HepG2 (cell line): ENCODE measurements around the gene DIPK1B. TPM values are rescaled to one million over a fixed set of nuclear protein-coding genes. Genes with fewer than 3 reads are reported as not detected.

Experiments
- AHR ChIP-seq: IDR thresholded peaks from 2 replicates; pipeline ENCODE4 v1.6.1; 2018; ENCODE audit warnings: missing genetic modification reagents, missing compliant biosample characterization
- CENPBD1 ChIP-seq: sonication (generic); formaldehyde crosslinking; IDR thresholded peaks from 2 replicates; pipeline ENCODE4 v1.8.0; 2022; ENCODE audit warnings: missing genetic modification reagents, low read depth, mild to moderate bottlenecking, borderline replicate concordance
- DNMT3B ChIP-seq: conservative IDR thresholded peaks from 2 replicates; pipeline ENCODE4 v1.6.1; 2016; ENCODE audit warnings: missing biosample characterization, control low read depth
- GATA4 ChIP-seq: sonication (generic); IDR thresholded peaks from 2 replicates; pipeline ENCODE4 v1.6.1; 2016; ENCODE audit warnings: antibody characterized with exemption, low read depth, borderline replicate concordance
- GLMP ChIP-seq: sonication (generic); formaldehyde crosslinking; IDR thresholded peaks from 2 replicates; pipeline ENCODE4 v1.9.0; 2021; ENCODE audit warnings: missing genetic modification reagents, mild to moderate bottlenecking, borderline replicate concordance
- GTF2F1 ChIP-seq: fragments of 150-350 bp; IDR thresholded peaks from 2 replicates; pipeline ENCODE4 v1.6.1; 2014; ENCODE audit warnings: low read length
- HNF4G ChIP-seq, 2 experiments: sonication (generic) in 1 of 2; formaldehyde crosslinking in 1 of 2; IDR thresholded peaks; 2 replicates each; pipeline versions ENCODE4 v1.4.0 to v1.6.1; 2011 to 2020; ENCODE audit warnings: borderline replicate concordance in 2 of 2, low read depth in 2 of 2, mild to moderate bottlenecking in 2 of 2, low read length in 1 of 2, missing genetic modification reagents in 1 of 2, moderate library complexity in 1 of 2
- JDP2 ChIP-seq: sonication (generic); formaldehyde crosslinking; IDR thresholded peaks from 2 replicates; pipeline ENCODE4 v1.8.1; 2022; ENCODE audit warnings: missing genetic modification reagents, borderline replicate concordance
- KAT2B ChIP-seq: fragments of 150-350 bp; IDR thresholded peaks from 2 replicates; pipeline ENCODE4 v1.6.1; 2014; ENCODE audit warnings: low read depth, low read length, borderline replicate concordance
- KDM5A ChIP-seq: fragments of 200-600 bp; sonication (generic); IDR thresholded peaks from 2 replicates; pipeline ENCODE4 v1.7.0; 2018; ENCODE audit warnings: antibody characterized with exemption, mild to moderate bottlenecking, low read length, borderline replicate concordance
- KLF13 ChIP-seq: sonication (generic); formaldehyde crosslinking; IDR thresholded peaks from 2 replicates; pipeline ENCODE4 v1.4.0; 2020; ENCODE audit warnings: mild to moderate bottlenecking, missing genetic modification reagents
- MAFG ChIP-seq: sonication (generic); formaldehyde crosslinking; IDR thresholded peaks from 2 replicates; pipeline ENCODE4 v1.5.1; 2020; ENCODE audit warnings: mild to moderate bottlenecking, missing genetic modification reagents
- MTF2 ChIP-seq: sonication (generic); formaldehyde crosslinking; IDR thresholded peaks from 2 replicates; pipeline ENCODE4 v1.5.0; 2020; ENCODE audit warnings: missing genetic modification reagents, borderline replicate concordance
- RAD51 ChIP-seq: fragments of 450-650 bp; IDR thresholded peaks from 2 replicates; pipeline ENCODE4 v1.6.1; 2016; ENCODE audit warnings: borderline replicate concordance
- REL ChIP-seq: sonication (generic); formaldehyde crosslinking; conservative IDR thresholded peaks from 2 replicates; pipeline ENCODE4 v1.8.0; 2022; ENCODE audit warnings: mild to moderate bottlenecking, missing genetic modification reagents, moderate library complexity
- SAP130 ChIP-seq: IDR thresholded peaks from 2 replicates; pipeline ENCODE4 v1.6.1; 2016; ENCODE audit warnings: low read depth
- SP2 ChIP-seq: sonication (generic); formaldehyde crosslinking; IDR thresholded peaks from 2 replicates; pipeline ENCODE4 v1.5.1; 2020; ENCODE audit warnings: mild to moderate bottlenecking, missing genetic modification reagents
- SRSF4 ChIP-seq: fragments of 200-400 bp; formaldehyde crosslinking; IDR thresholded peaks from one replicate; pipeline ENCODE4 v1.6.1; 2018; ENCODE audit warnings: mild to moderate bottlenecking, low read depth, low read length, moderate library complexity; ENCODE audit not compliant: poor library complexity, severe bottlenecking
- STAT5B ChIP-seq: sonication (generic); formaldehyde crosslinking; IDR thresholded peaks from 2 replicates; pipeline ENCODE4 v1.4.0; 2020; ENCODE audit warnings: missing genetic modification reagents
- THRA ChIP-seq: sonication (generic); formaldehyde crosslinking; IDR thresholded peaks from 2 replicates; pipeline ENCODE4 v1.4.0; 2020; ENCODE audit warnings: missing genetic modification reagents, borderline replicate concordance
- YEATS4 ChIP-seq: sonication (generic); formaldehyde crosslinking; IDR thresholded peaks from 2 replicates; pipeline ENCODE4 v1.4.0; 2020; ENCODE audit warnings: missing genetic modification reagents, borderline replicate concordance
- ZFP1 ChIP-seq: IDR thresholded peaks from 2 replicates; pipeline ENCODE4 v1.6.1; 2016
- ZNF234 ChIP-seq: sonication (generic); formaldehyde crosslinking; conservative IDR thresholded peaks from 2 replicates; pipeline ENCODE4 v1.5.1; 2020; ENCODE audit warnings: mild to moderate bottlenecking, missing genetic modification reagents
- ZNF414 ChIP-seq: sonication (generic); formaldehyde crosslinking; IDR thresholded peaks from 2 replicates; pipeline ENCODE4 v1.5.0; 2020; ENCODE audit warnings: missing genetic modification reagents
- ZNF570 ChIP-seq: sonication (generic); formaldehyde crosslinking; IDR thresholded peaks from 2 replicates; pipeline ENCODE4 v1.4.0; 2020; ENCODE audit warnings: mild to moderate bottlenecking, missing genetic modification reagents, borderline replicate concordance
- ZNF598 ChIP-seq: sonication (generic); formaldehyde crosslinking; IDR thresholded peaks from 2 replicates; pipeline ENCODE4 v1.5.1; 2020; ENCODE audit warnings: mild to moderate bottlenecking, missing genetic modification reagents, borderline replicate concordance
- ZNF749 ChIP-seq: sonication (generic); formaldehyde crosslinking; IDR thresholded peaks from 2 replicates; pipeline ENCODE4 v1.8.0; 2022; ENCODE audit warnings: mild to moderate bottlenecking, missing genetic modification reagents, moderate library complexity, borderline replicate concordance
- polyA plus RNA-seq, 8 experiments: library from polyadenylated mRNA; depleted of rRNA in 3 of 8; stranded (reverse) in 7 of 8; unstranded in 1 of 8; fragments of >200 nt; fragmentation: Illumina TruSeq in 4 of 8; extraction: Trizol in 4 of 8; gene quantifications; 2 replicates each; pipeline versions ENCODE4 v1.2.1 to v1.2.3, GENCODE V29; 2011 to 2016; ENCODE audit warnings: low read depth in 4 of 8, missing spikeins in 1 of 8, mixed read lengths in 1 of 8; ENCODE audit not compliant: insufficient read depth in 1 of 8
- total RNA-seq, 5 experiments: library from RNA; depleted of rRNA; stranded (reverse); fragments of >200 nt; fragmentation: Illumina TruSeq; extraction: Trizol; gene quantifications; 2 replicates each; pipeline ENCODE4 v1.2.3, GENCODE V29; 2016; ENCODE audit warnings: low read depth in 1 of 5

DIPK1B gene
- total and polyA plus RNA-seq, 2 of the 13 experiments (the other 11 are each of a cell fraction or from before 2014, with no cell fraction given) = 0.18 to 3.9 TPM

- no peak for TF ChIP-seq GLMP (CRISPR knock-in tag)
- TF ChIP-seq YEATS4 = peak; percentile 42; the same call in 1 of the 2 replicates
- TF ChIP-seq SRSF4 = no peak
- TF ChIP-seq MAFG (CRISPR knock-in tag) = no peak
- TF ChIP-seq AHR (CRISPR knock-in tag) = no peak
- TF ChIP-seq JDP2 = no peak
- TF ChIP-seq STAT5B (CRISPR knock-in tag) = no peak
- TF ChIP-seq ZNF570 = no peak
- no peak for TF ChIP-seq ZNF749 (CRISPR knock-in tag)
- TF ChIP-seq ZNF414 (CRISPR knock-in tag) = 0 out of 2 replicates have a peak, but pooled peaks have one; percentile 49
- TF ChIP-seq SAP130 (CRISPR knock-in tag) = peak; percentile 72
- no peak for TF ChIP-seq GATA4
- peak; percentile 51; the same call in 1 of the 2 replicates for TF ChIP-seq MTF2 (CRISPR knock-in tag)
- peak; percentile 52 for TF ChIP-seq SP2 (CRISPR knock-in tag)
- TF ChIP-seq KAT2B = no peak
- TF ChIP-seq KDM5A = no peak
- TF ChIP-seq REL = no peak
- TF ChIP-seq HNF4G (IDR thresholded peaks at IDR 0.05; ENCODE audit: borderline replicate concordance, low read depth, low read length) = no peak
- TF ChIP-seq HNF4G (CRISPR knock-in tag; IDR thresholded peaks at IDR 0.05; ENCODE audit: borderline replicate concordance, low read depth) = 0 out of 2 replicates have a peak, but pooled peaks have one; percentile 41
- TF ChIP-seq THRA (CRISPR knock-in tag) = no peak
- no peak for TF ChIP-seq ZNF234 (CRISPR knock-in tag)
- TF ChIP-seq ZNF598 (CRISPR knock-in tag) = 0 out of 2 replicates have a peak, but pooled peaks have one; percentile 38
- TF ChIP-seq ZFP1 (CRISPR knock-in tag) = no peak
- TF ChIP-seq RAD51 = no peak
- TF ChIP-seq GTF2F1 = no peak
- no peak for TF ChIP-seq KLF13 (CRISPR knock-in tag)
- 0 out of 2 replicates have a peak, but pooled peaks have one; percentile 81 for TF ChIP-seq DNMT3B (CRISPR knock-in tag)
- no peak for TF ChIP-seq CENPBD1 (CRISPR knock-in tag)
Measured at GRCh38 chr9:136740971-136741882, 28.9 kb downstream of the DIPK1B start (continued).
